ENCODE data around the gene MNT. TPM values are rescaled to one million over a fixed set of nuclear protein-coding genes. Genes with fewer than 3 reads are reported as not detected.

Gene MNT
- total and polyA plus RNA-seq, 8 donors = 10.9 to 31.9 (median 16.3) TPM

GRCh38 chr17:2343421-2343820 lies 57.4 kb downstream of the MNT start:
- DNase-seq = peak in 1 of 4 donors; percentile 25
- ATAC-seq = no peak
- Histone ChIP-seq H3K9me3 (no peaks in the 10 kb centered on the region), H3K27ac (no peak overlapping the region), H3K4me1 (peaks cover 0 to 2% of the 10 kb centered on the region in 2 donors), H3K36me3 (peaks cover 0 to 15% of the 10 kb centered on the region in 2 donors), H3K27me3 (no peaks in the 10 kb centered on the region), H3K4me3 (no peak overlapping the region)
- intact Hi-C loops (cut with DNase I) = no loop called here
- TF ChIP-seq CTCF (IDR thresholded peaks at IDR 0.05) = no peak

DNA sequence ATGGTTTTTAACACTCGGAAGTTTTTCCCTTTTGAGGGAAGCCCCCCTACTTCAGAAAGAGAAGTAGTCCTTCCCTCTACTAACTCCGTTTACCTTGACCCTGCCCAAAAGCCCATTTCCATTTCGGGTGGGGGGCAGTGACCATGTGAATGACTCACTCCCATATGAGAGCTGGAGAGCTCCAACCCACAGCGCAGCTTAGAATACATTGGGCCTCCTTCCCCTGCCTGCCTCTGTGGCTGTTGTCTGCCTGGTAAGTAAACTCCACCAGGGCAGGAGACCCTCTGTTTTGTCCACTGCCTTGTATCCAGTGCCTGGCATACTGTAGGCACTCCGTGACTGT lies 62.6 kb downstream of the MNT start:
- Histone ChIP-seq H3K36me3 (peaks cover 0 to 19% of the 10 kb centered on the region in 2 donors), H3K4me3 (peak overlapping the region; percentile 90 to 93), H3K27me3 (no peaks in the 10 kb centered on the region), H3K4me1 (peaks cover 8 to 31% of the 10 kb centered on the region in 2 donors), H3K27ac (no peak overlapping the region), H3K9me3 (no peaks in the 10 kb centered on the region)
- DNase-seq = peak in 1 of 4 donors; percentile 13
- intact Hi-C loops (cut with DNase I) = no loop called here
- ATAC-seq = no peak
- TF ChIP-seq CTCF (IDR thresholded peaks at IDR 0.05) = no peak

GRCh38 chr17:2337544-2338314 lies 63.1 kb downstream of the MNT start:
- intact Hi-C loops (cut with DNase I) = no loop called here
- no peaks in the 10 kb centered on the region for H3K27me3 ChIP-seq
- H3K4me1 ChIP-seq = peaks cover 8 to 31% of the 10 kb centered on the region in 2 donors
- peak; percentile 66 for ATAC-seq
- peaks cover 0 to 25% of the 10 kb centered on the region in 2 donors for H3K36me3 ChIP-seq
- DNase-seq = peak in 3 of 4 donors; percentile 63 to 92 (median 68)
- no peak for TF ChIP-seq CTCF (IDR thresholded peaks at IDR 0.05)
- peak overlapping the region; percentile 71 to 83 for H3K27ac ChIP-seq
- no peaks in the 10 kb centered on the region for H3K9me3 ChIP-seq
- peak overlapping the region; percentile 90 to 93 for H3K4me3 ChIP-seq

DNA sequence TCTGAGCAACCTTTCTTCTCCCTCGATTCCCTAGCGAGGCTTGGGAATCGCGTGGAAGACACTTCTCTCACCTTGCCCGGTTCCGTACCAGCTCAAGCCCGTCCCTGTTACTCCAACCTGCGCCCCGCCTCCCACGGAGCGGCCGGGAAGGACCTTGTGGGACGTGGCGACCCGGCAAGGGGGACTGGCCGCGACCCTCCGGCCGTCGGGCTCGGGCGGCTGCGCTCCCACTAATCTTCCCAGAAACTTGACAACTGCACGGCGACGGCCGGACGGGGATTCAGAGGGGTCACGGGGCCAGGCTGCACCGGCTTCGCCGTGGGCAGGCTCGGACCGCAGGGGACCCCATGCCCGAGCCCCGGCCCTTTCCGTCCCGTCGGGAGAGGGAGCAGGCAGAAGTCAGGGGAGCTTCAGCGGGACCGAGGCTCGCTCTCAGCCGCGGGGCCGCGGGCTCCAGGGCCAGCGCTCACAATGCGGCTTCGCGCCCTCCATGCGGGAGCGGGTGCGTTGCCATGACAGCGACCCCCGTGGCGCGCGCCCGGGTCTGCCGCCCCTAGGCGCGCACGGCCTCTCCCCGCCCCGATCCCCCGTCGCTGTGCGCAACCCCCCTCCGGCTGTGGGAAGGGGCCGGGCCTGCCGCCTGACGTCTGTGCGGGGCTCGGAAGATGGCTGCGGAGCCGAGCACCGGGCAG lies 63.9 kb downstream of the MNT start, which contains the start of gene SGSM2:
Gene SGSM2, plus strand, starts transcription at position 650 of the 692 bp plus-strand sequence. CDS start 188 bp downstream, outside the sequence.
- no peaks in the 10 kb centered on the region for H3K9me3 ChIP-seq
- ATAC-seq (peak; percentile 69), DNase-seq (peak in 3 of 4 donors; percentile 60 to 90 (median 81))
- no peaks in the 10 kb centered on the region for H3K27me3 ChIP-seq
- intact Hi-C loops (cut with DNase I) = no loop called here
- peaks cover 0 to 32% of the 10 kb centered on the region in 2 donors for H3K36me3 ChIP-seq
- peak within 1 kb of the TSS; percentile 90 to 93 for H3K4me3 ChIP-seq
- TF ChIP-seq CTCF (IDR thresholded peaks at IDR 0.05) = no peak
- peak within 1 kb of the TSS; percentile 71 to 83 for H3K27ac ChIP-seq
- peaks cover 8 to 31% of the 10 kb centered on the region in 2 donors for H3K4me1 ChIP-seq
